Measurements from ENCODE around the gene AMIGO3.
A peak's percentile ranks its signal among the peaks of the same experiment; 100 is the strongest.
"Not testable (repeated sequence)": the region's sequence is repeated elsewhere in the genome, so short reads cannot be mapped to it uniquely, and the experiment has no call there.

Gene AMIGO3

DNA sequence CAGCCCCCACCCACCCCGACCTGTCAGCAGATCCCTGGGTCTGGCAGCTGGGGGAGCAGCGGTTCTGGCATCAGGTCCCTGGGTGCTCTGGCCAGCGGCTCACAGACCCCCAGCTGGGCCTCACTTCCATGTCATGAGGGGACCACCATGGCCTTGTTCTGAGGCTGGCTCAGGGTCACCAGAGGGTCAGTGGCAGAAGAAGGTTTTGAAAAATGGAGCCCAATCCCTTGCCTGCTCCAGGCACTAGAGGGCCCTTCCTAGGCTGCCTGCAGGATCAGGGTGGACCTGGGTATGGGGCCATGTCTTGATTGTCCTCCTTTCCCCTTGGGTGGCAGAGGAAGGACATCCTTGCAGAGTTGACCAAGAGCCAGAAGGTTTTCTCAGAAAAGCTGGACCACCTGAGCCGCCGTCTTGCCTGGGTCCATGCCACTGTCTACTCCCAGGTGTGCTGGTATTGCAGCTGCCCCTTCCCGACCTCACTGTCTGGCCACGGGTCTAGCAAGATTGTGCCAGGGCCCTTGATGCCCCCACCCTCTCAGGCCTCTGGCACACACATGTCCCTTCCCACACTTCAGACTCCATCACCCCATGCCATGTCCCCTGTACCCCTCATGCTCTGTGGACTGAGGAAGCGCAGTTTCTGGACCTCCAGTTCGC is 12.9 kb downstream of the AMIGO3 start:
- DNase-seq, result no peak

- no peak for DNase-seq
Observed at GRCh38 chr3:49705390-49705960, 14.0 kb downstream of the AMIGO3 start.

- no peak for DNase-seq
Observed at GRCh38 chr3:49704629-49705028, 14.9 kb downstream of the AMIGO3 start.

GRCh38 chr3:49703956-49704355 is 15.5 kb downstream of the AMIGO3 start:
- no peak for DNase-seq

- DNase-seq, result peak; percentile 79
Observed at GRCh38 chr3:49703443-49703927, 16.0 kb downstream of the AMIGO3 start.

- DNase-seq, result no peak
Observed at GRCh38 chr3:49702672-49703071, 16.8 kb downstream of the AMIGO3 start.

DNA sequence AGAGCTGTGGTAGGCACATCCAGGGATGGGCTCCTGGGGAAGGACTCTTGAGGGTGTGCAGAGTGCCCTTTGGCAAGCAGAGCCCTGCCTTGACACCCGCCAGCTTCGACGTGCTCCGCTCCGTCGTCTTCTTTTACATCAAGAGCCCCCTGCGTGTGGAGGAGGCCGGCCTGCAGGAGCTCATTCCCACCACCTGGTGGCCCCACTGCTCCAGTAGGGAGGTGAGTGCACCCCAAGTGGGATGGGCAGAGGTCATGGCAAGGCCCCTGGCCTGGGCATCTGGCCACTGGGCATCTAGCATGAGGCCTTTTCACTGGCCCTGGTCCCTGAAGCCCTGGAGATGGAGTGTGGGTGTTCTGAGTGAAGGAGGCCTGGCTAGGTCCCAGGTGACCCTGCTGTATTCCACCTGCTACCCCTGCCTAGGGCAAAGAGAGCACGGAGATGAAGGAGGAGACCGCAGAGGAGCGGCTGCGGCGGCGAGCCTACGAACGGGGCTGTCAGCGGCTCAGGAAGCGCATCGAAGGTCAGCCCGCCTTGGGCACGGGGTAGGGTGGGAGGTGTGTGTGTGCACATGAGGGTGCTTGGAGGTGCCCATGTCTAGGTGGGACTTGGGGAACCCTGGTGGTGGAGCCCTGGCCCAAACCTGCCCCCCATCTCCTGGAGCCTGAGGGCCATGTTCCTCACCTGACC is 18.0 kb downstream of the AMIGO3 start:
- no peak for DNase-seq

DNA sequence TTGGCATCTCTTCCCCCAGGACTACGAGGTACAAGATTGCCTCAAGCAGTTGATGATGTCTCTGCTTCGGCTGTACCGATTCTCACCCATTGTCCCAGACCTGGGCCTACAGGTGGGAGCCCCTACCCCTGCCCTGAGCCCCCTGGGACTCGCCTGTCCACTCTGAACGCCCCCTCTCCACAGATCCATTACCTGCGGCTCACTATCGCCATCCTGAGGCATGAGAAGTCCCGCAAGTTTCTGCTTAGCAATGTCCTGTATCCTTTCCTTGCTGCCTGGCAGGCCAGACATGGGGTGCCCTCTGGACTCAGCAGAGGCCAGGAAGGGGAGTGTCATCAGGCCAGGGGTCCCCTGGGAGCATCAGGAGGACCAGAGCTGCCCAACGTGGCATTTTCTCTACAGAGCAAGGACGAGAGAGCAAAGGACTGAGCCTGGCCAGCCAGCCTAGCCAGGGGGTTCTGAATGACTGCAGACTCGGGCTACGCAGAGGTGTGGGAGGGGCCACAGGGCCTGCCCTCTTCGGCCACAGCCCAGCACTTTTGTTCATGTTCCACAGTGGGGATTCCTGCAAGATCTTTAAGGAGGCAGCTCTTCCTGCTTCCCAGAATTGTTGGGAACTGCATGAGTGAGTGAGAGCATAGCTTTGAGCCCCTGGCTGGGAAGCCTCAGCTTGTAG is 18.9 kb downstream of the AMIGO3 start:
- no peak for DNase-seq

- no peak for DNase-seq
Observed at GRCh38 chr3:49700014-49700413, 19.5 kb downstream of the AMIGO3 start.

DNA sequence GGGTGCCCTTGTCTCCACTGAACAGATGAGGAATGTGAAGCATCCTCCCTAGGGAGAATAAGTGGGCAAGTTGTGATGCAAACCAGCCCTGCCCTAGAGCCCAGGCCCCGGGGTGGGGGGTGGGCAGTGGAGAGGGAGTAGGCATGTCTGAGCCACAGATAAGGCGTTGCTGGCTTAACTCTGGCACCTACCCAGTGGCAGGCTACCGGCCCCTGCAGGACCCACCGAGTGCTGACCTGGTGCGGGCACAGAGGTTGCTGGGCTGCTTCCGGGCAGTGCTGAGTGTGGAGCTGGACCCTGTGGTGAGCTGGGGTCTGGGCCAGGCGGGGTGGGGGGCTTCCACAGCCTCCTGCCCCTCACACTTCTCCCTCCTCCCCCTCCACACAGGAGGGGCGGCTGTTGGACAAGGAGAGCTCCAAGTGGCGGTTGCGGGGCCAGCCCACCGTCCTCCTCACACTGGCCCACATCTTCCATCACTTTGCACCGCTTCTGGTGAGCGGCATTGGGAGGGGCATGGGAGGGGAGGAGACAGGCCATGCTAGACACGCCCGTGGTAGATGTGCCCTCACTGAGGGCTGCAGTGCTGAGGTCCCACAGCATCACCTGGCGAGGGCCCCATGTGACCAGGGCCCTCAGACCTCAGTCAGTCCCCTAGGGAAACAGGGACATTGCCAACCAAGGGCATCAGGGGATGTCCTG is 20.1 kb downstream of the AMIGO3 start:
- no peak for DNase-seq

- not testable (repeated sequence) for DNase-seq
Observed at GRCh38 chr3:49695350-49696015, 24.0 kb downstream of the AMIGO3 start.

DNA sequence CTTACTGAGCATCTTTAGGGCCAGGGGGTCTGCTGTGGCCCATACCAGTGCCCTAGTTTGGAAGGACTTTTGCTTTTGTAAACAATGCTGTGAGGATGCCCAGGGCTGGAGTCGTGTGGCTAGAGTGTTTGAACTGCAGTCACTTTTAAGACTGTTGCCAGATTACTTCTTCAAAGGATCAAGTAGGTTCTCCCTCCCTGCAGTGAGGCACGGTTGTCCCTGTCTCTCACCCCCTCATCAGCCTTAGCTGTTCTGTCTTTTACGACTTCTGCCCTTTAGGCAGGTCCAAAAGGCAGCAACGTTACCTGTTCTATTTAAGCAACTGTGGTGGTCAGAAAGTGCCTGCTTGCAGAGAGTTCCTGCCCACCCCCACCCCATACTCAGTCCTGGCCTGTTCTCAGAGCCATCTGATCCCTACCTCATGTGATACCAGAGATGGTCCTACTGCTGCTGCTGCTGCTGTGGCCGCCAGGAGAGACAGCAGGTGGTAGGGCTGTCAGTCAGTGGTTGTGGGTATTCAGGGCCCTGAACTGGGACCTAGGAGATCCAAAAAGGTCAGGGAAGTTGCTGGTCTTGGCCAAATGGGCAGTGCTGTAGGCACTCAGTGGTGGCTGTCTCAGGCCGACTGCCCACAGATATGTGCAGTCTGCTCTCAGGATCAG is 24.9 kb downstream of the AMIGO3 start:
- DNase-seq, result not testable (repeated sequence)

- DNase-seq, result not testable (repeated sequence)
Observed at GRCh38 chr3:49691481-49691880, 28.0 kb downstream of the AMIGO3 start.

DNA sequence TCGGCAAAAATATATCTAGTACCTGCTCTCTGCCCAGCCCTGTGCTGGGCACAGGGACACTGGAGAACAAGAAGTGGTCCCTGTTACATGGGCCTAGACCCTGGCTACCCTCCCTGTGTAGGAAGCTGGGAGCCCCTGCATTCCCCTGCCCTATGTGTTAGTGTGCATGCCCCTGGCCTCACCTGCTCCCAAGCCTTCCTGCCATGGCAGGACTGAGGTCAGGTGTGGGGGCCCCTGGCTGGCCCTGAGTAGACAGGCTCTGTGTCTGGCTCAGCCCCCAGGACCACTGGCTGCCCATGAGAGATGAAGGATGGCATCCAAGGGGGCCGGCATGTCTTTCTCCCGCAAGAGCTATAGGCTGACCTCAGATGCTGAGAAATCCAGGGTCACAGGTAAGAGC is 28.6 kb downstream of the AMIGO3 start:
- not testable (repeated sequence) for DNase-seq

DNA sequence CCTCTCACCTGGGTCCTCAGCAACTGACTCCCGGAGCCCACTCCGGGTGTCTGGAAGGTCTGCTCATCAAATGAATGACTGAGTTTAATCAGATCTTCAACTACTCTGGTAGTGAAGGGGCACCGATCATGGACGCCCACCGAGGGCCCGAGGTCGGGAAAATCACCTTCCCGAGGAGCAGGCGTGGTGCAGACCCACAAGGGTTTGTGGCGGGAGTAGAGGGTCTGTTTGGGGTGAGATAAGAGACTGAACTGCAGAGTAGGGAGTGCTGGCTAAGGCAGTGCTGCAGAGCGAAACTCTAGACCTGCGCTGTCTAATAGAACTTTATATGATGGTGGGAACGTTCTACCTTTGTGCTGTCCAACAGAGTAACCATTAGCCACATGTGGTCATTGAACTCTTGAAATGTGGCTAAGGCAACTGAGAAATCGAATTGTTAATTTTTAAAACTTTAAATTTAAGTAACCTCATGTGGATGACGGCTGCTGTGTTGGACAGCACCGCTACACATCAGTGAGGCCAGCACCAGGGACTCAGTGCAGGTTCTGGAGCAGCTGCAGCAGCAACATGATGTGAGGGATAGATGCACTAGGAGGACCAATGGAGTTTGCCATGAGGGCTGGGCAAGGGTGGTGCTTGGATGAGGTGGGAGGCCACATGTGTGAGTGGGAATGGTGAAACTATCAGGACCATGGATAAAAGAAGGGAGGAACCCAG is 29.4 kb downstream of the AMIGO3 start:
- not testable (repeated sequence) for DNase-seq

DNA sequence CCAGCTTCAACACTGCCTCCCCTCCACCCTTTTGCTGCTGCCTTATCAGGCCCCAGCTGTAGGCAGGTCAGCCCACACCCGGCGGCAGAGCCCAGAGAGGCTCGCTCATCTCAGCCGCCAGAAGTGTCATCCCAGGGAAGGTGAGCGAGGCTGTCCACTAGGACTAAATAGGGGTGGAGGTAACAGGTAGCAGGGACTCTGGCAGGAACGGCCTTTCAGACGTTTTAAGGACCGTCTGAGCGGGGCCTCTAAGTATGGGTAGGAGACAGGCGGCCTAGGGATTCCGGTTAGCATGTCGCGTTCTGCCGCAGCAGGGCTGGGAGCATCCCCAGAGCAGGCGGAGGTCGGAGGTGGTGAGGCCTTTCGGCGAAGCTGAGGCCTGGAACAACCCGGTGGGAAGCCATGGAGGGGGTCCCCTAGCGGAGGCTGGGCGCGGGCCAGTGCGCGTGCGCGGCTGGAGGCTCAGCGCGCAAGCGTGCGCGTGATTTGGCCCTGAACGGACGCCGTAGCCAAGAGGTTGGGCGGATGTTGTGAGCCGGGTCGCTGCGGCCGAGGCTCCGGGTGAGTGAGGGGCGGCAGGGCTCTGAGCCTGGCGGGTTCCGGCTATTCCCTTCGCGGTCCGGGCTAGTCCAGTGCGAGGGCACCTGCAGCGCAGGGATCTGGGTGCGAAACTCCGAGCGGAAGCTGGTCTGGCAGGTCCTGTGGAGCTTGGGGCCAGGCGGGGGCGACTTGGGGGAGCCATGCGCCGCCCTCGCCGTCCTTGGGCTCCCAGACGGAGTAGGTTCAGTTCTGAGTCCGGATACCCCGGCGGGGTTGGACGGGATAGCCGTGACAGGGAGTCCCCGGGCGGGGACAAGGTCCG is 30.2 kb downstream of the AMIGO3 start, which contains the start of the genes MST1 and RNF123:
MST1 (minus strand) TSS at position 429 of the 862 bp plus-strand sequence. CDS start 783 bp downstream, outside the sequence.
RNF123 (plus strand) TSS at position 512 of the 862 bp plus-strand sequence. CDS start 1,609 bp downstream, outside the sequence.
- peak; percentile 93 for DNase-seq

DNA sequence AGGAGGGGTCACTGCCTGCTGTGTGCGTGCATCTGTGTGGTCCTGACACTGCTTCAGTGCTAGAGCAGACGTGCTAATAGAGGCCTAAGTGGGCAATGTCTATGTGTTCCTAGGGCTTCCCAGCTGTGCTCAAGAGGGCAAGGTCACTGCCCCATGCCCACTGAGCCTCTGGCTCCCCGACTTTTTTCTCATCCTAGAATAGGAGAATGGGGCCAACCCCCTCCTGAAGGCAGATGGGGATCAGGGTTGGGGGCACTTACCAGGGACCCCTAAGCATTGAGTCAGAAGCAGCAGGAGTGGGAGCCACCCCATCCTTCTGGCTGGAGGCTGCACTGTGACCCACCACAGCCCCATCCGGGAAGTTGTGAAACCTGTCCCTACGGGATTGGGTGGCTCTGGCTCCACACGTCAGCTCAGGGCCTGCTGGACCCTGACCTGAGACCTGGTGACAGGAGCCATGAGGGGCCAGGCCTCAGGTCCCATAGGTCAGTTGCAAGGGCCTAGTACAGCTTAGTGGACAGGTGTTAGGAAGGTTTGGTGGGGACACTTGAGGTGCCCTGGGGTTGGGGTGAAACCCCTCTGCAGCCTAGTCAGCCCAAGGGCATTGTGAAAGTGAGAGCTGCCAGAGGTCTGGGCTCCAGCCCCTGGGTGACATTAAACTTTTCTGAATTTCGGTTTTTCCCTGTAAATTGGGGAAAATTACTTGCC is 31.0 kb downstream of the AMIGO3 start:
- DNase-seq, result not testable (repeated sequence)

- DNase-seq, result not testable (repeated sequence)
Observed at GRCh38 chr3:49687424-49687795, 32.1 kb downstream of the AMIGO3 start.

Data from CD4-positive, alpha-beta T cell treated with Interleukin-21 for 1 hour (primary cell).